ENCODE data around the gene ITPR2.
"Not testable (repeated sequence)": the region's sequence is repeated elsewhere in the genome, so short reads cannot be mapped to it uniquely, and the experiment has no call there.

Gene ITPR2

DNA sequence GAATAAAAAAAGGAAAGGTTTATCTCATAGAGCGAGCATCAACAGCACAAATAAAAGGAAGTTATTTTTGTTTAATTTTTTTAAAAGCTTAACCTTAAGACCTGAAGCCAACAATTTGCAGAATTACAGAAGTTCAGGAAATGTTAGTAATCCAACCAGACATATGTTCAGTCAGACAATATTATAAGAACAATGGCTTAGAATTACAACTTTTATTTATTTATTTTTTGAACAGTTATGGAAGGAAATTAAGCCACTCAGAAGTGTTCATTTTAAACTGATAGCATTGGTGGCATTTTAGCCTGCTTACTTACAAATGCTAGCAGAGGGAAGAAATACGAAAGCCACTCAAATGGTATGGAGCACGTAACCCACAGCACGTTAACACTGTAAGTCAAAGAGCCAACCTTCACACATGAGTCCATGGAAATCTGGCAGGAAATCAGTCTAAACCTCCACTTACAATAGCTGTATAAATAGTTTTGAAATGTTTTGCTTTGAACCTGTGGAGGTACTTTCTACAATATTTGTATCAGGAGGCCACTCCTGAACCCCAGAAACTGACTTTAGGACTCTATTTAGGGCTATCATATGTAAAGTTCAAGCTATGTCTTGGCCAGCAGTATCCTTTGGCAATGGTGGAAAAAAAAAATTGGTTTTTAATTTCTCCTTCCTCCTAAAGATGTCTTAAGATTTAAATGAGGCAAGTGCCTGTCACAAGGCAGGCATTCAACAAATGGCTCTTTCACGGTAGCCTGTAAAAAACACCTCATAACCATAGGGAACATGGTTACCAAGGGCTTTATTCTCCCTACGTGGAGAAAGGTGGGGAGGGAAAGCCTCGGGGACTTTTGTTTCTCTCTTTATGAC, 102.3 kb downstream of the ITPR2 start:
- no peak for DNase-seq (ENCODE audit: low read depth)

DNA sequence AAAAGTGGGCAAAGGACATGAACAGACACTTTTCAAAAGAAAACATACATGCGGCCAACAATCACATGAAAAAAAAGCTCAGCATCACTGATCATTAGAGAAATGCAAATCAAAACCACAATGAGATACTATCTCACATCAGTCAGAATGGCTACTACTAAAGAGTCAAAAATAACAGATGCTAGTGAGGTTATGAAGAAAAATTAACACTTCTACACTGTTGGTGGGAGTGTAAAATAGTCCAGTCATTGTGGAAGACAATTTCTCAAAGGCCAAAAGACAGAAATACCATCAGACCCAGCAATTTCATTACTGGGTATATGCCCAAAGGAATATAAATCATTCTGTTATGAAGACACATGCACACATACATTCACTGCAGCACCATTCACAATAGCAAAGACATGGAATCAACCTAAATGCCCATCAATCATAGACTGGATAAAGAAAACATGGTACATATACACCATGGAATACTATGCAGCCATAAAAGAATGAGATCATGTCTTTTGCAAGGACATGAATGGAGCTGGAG, 103.8 kb downstream of the ITPR2 start:
- DNase-seq (ENCODE audit: low read depth) = not testable (repeated sequence)

DNA sequence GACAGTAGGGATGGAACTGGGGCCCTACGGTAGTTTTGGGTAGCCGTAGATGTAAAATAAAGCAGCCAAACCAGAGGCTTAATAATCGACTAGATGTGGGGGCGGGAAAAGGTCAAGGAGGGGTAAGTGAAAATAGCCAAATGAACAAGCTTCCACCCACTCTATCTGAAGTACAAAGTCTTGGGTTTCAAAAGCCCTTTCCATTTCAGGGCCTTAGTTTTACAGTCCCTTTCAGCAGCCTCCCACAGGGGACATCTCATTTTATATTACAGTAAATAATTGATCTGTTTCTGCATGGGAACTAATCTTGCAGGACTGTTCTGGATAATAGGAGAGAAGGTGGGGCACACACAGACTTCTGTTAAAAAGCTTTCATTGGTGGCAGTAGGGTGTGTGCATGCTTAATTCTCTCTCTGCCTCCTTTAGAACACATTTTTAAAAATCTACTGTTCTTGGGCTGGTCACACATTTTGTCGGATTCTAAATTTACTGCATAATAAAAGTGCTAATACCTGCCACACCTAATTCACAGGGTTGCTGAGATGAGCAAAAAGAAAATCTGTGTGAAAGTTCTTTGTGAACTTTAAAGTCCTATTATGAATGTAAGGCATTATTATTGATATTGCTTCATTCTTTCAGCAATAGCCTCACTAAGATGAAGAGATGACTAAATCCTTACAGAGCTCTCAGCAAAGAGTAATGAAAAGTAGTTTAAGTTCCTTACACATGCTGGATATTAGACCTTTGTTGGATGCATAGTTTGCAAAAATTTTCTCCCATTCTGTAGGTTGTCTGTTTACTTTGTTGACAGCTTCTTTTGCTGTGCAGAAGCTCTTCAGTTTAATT, 104.6 kb downstream of the ITPR2 start:
- no peak for DNase-seq (ENCODE audit: low read depth)

DNA sequence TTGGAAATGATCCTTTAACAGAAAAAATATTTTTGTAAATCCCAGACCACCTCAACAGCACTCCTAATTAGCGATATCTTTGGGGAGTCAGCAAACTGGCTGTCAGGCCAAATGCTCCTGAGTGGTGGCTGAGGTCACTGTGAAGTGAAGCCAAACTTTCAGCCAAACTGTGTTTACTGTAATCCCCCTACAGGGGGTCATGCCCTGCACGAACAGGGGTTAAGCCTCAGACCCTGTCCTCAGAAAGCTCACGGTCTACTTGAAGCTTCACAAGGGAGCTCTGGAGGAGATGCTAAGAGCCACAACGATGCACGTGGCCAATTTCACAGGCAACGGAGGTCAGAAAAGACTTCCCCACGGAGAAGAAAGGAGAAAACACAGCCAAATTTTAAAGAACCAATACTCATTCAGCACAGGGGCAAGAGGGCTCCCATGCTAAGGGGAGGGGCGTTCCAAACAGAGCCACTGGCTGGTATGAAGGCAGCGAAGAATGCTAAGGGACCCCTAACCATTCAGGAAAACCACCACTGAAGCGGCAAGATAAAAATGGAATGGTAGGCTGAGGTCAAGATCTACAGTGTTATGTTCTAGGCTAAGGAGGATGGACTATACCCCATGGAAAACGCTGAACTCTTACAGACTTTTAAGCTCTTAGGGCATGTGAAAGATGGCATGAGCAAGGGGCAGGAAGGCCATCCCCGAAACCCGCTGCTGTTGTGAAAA, 105.4 kb downstream of the ITPR2 start:
- no peak for DNase-seq (ENCODE audit: low read depth)

DNA sequence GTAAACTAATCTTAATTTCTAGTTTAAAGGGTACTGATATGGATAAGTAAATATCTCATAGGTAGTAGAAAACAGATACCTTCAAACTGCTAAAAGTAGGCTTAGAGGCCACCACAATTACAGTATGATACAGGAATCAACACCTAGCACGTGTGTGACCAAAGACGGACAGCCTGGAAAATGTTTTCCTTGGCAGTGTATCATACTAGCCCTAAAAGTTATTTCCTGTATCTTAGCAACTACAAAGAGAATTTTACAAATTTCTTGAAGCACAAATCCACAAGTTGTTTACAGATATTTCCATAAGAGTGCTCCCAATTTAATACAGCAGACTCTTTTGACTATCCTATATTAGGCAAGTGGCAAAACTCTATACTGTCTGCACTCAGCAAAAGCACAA, 106.0 kb downstream of the ITPR2 start:
- DNase-seq (ENCODE audit: low read depth) = no peak

DNA sequence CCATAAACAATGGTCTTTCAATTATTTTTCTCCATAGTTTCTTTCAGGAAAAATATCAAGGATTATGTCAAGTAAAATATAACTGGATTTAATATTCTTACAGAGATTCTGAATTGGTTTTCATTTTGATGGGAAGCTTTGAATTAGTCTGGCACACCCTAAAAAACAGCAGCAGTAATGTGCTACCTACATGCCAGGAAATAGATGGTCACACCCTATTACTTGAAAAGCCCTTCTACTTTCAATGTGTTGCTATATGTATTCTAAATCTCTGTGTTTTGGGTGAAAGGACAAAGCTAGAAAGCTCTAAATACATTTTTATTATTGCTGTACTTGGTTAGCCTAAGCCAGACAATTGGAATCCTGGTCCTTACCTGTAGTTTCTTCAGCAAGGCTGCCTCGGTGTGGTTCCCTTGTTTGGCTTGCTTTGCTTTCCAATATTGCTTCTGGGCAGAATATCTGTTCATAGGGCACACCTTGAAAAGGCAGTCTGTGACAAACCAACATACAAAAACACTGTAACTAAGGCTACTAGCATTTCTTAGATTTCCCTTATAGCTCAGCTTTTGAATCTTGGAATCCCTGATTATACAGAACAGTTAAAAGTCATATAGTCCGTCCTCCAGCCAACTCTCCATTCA, 107.6 kb downstream of the ITPR2 start:
- DNase-seq (ENCODE audit: low read depth) = no peak

DNA sequence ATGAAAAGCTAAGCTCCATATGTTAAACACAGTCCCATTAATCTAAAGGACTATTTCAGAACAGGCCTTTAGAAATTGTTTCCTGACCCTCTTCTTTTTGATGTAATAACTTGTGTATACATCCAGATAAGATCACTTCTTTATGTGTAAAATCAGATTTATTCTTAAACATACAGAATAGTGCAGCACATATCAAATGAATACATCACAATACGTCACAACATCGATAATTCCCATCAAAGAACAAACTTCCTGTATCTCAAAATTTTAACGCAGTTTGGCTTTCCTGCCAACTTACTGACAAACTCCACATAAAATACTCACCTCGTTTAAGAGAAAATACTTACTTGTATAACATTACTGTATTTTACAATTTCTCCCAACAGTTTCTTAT, 108.7 kb downstream of the ITPR2 start:
- no peak for DNase-seq (ENCODE audit: low read depth)

DNA sequence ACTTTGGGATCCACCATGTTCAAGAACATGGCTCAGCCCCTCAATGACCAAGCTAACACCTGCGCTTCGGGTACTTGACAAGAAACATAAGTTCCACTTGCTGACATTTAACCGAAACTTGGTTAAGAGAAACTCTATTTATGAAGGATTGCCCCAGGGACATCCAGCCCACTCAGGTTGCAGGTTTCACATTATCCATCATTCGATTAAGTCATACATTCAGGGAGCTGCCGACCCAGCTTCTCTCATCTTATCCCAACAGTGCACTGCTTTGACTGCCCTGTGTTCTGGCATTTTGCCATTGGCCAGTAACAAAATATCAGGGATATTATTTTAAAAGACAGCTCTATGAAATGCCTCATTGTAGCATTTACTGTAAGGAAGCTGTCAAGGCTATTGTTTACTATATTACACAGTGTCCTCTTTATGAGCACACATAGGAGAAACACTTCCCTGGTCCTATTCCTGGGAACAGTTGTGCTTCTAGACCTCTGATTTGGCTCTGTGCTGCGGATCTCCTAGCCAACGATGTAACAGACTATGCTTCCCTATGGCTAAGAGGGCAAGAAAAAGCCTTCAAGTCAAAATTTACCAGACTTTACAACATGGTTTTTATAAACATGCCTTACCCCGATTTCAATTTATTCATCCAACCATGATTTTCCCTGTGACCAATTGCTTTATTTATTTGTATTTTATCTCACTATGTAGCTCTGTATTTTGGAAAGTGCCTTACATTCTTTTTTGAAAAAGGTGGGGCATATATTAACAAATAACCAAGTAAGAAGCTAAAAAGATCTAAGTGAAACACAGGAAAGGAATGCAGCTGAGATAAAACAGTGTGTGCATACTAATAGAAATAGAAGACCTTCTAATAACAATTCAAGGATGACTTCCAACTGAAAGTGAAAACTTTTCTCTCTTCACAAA, 109.3 kb downstream of the ITPR2 start:
- no peak for DNase-seq (ENCODE audit: low read depth)

DNA sequence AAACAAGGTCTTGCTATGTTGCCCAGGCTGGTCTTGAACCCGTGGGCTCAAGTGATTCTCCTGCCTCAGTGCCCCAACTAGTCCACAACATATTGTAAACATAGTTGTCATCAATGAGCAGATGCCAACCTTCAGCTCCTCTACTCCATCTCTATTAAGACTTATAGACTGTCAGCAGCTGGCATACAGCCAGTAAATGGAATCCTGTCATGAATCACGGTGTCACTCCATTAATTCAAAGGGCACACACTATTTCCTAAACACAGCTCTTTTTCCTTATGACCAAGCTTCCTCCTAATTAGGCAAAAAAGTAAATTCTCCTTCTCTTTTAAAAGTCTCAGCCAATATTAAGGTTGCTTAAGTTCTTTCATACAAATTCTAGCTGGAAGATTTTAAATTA, 111.2 kb downstream of the ITPR2 start:
- DNase-seq (ENCODE audit: low read depth) = no peak

DNA sequence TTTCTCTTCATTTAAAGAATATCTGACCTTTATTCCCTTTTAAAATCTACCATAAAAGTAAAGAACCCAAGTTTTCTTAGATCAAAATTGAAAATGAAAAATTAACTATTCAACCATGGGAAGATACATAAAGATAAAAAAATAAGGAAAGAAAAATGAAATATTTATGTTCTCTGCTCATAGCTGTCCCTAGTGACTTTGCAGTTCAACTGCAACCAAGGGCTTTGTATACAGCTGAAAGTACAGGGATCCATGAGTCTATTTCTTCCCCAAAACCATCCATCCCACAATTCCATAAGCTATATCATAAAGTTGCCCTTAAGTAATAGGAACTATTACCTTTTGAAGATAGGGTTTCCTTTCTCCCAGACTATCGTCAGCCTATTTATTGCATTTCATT, 113.1 kb downstream of the ITPR2 start:
- no peak for DNase-seq (ENCODE audit: low read depth)

DNA sequence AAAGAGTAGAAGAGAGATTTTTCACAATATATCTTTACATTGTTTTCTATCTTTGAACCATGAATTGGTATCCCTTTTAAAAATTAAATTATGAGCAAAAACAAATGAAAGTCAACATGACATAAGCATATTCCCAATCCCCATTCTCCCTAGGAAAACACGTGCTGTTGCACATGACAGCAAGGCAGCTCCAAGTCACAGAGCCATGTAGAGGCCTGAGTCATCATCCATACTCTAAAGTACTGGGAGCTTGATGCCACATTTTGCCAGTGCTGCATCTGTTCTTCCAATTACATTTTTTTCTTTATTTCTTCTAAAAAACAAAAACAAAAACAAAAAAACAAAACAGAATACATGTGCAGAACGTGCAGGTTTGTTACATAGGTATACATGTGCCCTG, 115.2 kb downstream of the ITPR2 start:
- no peak for DNase-seq (ENCODE audit: low read depth)

DNA sequence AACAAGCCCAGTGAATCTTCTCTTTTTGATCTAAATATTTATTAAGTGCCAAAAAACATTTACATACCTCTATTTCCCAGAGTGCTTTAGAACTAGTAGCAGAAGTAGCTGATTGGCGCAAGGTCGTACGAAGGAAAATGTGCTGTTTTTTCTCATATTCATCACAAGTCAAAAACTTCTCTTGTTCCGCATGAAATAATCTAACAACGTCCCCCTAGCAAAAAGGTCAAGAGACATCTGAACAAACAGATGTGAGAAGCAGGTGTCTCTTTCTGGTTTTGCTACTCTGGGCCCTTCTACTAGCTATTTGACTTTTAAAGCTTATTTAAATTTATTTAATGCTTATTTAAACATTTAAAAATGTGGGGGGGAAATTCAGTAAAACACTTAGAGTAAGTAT, 117.8 kb downstream of the ITPR2 start:
- DNase-seq (ENCODE audit: low read depth) = no peak

DNA sequence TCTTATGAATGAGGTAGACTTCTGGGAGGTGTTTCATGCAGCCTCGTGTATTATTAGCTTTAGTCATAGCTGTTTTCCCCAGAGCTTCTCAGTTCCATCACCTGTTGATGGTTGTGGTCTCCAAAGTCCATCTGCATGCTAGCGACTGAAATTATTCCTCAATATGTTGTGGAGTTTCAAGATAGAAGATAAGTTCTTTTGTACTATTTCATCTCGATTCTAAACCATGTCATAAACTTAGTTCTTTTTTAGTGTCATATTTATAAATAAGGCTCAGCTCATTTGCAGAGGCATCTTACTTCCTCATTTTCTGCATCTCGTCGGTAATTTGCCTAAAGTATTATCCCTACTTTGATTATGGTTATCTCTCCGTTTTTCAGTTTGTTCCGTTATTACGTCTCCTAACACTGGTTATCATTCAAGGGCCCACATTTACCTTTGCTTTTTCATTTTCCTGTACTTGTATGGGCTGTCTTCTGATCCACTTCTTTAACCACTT, 119.1 kb downstream of the ITPR2 start:
- DNase-seq (ENCODE audit: low read depth) = no peak

DNA sequence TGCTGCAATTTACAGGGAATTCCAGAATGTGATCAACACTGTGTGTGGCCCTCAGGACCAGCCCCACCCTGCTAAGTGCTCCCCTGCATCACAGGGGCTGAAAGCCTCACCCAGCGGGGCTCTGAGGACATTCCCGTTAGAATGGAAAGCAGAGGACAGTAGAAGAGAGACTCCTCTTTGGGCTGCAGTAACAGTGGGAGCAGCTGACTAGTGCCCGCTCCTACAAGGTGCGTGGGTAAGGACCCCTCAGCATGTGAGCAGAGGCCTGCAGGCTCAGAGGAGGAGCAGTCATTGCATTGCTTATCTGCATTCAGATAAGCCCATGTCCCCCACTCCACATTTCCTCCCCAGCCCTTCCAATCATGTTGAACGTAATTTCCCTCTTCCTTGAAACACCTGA, 120.1 kb downstream of the ITPR2 start:
- DNase-seq (ENCODE audit: low read depth) = no peak

DNA sequence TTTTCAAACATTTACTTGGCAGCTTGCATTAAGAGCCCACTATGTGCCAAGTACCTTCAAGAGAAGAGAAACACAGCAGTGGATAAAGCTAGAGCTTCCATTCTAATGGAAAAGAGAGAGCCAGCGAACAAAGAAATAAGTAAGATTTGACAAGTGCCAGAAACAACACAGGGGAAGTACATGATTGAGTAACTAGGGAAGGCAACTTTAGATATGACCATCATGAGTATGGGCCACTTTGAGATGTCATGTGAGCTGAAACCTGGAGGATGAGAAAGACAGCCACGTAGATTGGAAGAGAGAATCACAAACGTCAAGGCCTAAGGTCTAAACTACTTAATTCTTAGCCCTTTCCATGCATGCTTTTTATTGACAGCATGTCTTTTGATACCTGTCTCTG, 121.4 kb downstream of the ITPR2 start:
- DNase-seq (ENCODE audit: low read depth) = no peak

DNA sequence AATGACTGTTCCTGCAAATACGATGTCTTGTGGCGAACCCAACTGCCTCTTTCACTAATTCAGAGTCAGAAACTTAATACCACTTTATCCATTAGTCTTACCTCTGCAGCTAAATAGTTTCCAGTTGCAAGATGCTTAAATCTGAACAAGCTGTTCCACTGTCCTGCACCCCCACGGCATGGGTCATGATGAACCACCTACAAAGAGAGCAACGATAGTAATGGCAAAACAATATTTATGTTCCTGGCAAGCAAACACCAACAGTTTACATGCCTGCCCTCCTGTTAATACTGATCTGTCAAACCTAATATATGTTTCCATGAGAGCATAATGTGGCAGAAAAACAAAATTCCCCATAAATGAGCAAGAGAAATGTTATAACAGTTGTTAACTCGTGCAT, 121.9 kb downstream of the ITPR2 start:
- no peak for DNase-seq (ENCODE audit: low read depth)

DNA sequence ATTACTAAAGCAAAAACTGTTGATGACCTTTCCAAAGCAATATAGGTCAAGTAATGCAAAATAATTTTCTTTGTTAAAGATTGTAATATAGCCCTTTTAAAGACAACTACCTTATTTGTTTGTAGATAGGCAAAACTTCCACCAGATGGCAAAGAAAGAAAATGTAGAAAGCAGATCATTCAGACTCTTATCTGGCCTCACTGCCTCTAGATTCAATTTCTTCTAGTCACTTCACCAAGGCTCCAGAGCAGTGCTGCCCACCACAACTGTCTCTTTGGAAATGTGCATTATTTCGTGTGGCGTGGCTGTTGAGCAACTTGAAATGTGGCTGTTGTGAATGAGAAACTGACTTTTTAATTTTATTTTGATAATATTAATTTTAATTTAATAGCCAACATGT, 127.1 kb downstream of the ITPR2 start:
- no peak for DNase-seq (ENCODE audit: low read depth)

DNA sequence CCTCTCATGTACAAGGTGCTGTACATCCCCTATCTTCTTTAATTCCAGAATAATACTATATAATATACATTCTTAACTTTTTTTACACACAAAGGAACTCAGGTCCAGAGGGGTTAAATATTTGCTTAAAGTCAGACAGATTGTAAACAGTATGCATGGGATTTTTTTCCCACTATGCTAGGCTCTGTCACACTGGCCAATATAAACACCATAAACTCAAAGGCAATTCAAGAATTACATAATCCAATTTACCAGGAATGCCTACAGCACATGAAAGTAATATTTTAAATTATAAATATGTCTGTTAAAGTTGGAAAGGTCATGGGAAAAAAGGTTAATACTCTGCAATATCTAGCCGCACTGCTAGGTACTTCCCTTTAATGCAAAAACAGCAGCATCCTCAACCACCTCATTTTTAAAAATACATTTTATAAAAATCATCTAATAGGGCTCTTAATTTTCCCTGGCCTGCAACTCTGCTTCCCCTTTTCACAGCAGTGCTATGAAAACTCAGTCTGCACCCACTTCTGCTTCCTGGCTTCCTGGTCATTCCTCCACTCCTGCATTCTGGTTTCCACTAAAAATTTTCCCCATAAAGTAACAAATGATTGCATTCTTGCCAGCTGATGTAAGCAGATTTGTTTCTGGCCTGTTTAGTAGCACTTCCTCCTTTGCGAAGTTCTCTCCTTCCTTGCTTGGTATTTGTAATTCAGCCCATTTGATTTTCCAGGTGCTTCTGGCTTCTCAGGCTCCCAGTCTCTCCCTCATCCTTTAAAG, 128.1 kb downstream of the ITPR2 start:
- no peak for DNase-seq (ENCODE audit: low read depth)

DNA sequence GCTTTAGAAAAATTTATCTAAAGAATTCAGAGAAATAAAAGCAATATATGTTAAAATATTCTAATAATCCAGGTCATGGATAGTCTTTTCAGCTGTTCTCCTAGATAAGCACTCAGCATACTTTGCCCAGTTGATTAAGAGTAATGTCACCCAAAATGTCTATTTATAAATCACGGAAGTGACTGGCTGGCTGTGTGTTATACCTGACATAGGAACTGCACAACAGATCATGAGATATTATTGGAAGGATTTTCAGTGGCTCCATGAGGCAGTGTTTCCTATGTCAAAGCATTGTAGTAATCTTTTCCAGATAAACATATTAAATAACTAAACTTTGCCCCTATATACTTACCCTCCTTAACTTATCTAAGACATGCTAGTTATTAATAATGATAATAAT, 128.8 kb downstream of the ITPR2 start:
- DNase-seq (ENCODE audit: low read depth) = no peak

DNA sequence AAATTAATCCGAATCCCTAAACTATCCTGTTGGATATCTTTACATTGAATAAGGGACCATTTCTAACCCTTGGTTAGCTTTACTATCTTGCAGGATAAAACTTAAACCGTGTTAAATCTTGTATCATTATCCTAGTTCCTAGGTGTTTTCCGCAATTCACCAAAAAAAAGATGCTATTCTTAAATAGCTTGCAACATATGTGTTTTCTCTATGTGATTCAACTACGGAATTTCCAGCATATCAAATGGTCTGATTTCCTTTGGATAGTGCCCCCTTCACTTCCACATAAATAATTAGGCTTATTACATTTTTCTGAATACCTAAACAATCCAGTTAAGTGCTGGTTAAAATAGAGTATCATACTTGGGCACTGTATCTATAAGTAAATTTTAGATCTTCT, 130.3 kb downstream of the ITPR2 start:
- DNase-seq (ENCODE audit: low read depth) = no peak
